IMR-90 (cell line): ENCODE measurements around the gene NUDT19. TPM values are rescaled to one million over a fixed set of nuclear protein-coding genes. Genes with fewer than 3 reads are reported as not detected.
"Not testable (repeated sequence)": the region's sequence is repeated elsewhere in the genome, so short reads cannot be mapped to it uniquely, and the experiment has no call there.

Experiments
- ATAC-seq: fragments of 200-7000 bp; cut with Tn5 transposase; 2 replicates; pipeline ENCODE4 v1.9.1; 2020; ENCODE audit warnings: low read depth, mild to moderate bottlenecking, moderate library complexity
- BruUV-seq: library from RNA; stranded (reverse); fragments of 400-500 nt; replicated peaks from 2 replicates; lab custom pipeline; 2021; lab: Mats Ljungman, UMichigan
- CTCF ChIA-PET: fragments of 300-600 bp; formaldehyde crosslinking; extraction: SDS; loops from one replicate; lab custom pipeline; 2021; ENCODE audit warnings: antibody characterized with exemption; lab: Yijun Ruan, JAX
- POLR2A ChIA-PET: fragments of 300-600 bp; sonication (Branson Sonifier 250); formaldehyde crosslinking; loops from one replicate; lab custom pipeline; 2022; ENCODE audit warnings: antibody characterized with exemption; ENCODE audit not compliant: unreplicated experiment; lab: Charles Lee
- DNase-seq: peaks from one replicate; pipeline ENCODE4 v3.0.0; 2013
- H2AFZ ChIP-seq: replicated peaks from 2 replicates; pipeline ENCODE3; 2013; ENCODE audit warnings: low read length, mild to moderate bottlenecking; ENCODE audit not compliant: poor library complexity
- H2AK5ac ChIP-seq: 2 replicates; pipeline ENCODE4 v1.6.1; 2013; ENCODE audit warnings: low read depth, low read length, inconsistent platforms
- H2AK9ac ChIP-seq: replicated peaks from 2 replicates; pipeline ENCODE3; 2013; ENCODE audit warnings: mild to moderate bottlenecking, low read depth, low read length, moderate library complexity; ENCODE audit not compliant: poor library complexity
- H2BK120ac ChIP-seq: 2 replicates; pipeline ENCODE4 v1.6.1; 2013; ENCODE audit warnings: low read depth, low read length, inconsistent platforms
- H2BK15ac ChIP-seq: 3 replicates; pipeline ENCODE4 v1.6.1; 2013; ENCODE audit warnings: low read depth, low read length, inconsistent platforms
- H2BK20ac ChIP-seq: 2 replicates; pipeline ENCODE4 v1.6.1; 2013; ENCODE audit warnings: low read depth, mild to moderate bottlenecking, inconsistent platforms, low read length, moderate library complexity
- H2BK5ac ChIP-seq: 2 replicates; pipeline ENCODE4 v1.6.1; 2013; ENCODE audit warnings: mild to moderate bottlenecking, low read depth, low read length, inconsistent platforms; ENCODE audit not compliant: poor library complexity, severe bottlenecking
- H3K14ac ChIP-seq: replicated peaks from 2 replicates; pipeline ENCODE4 v1.6.1; 2013; ENCODE audit warnings: low read depth, low read length, inconsistent platforms
- H3K18ac ChIP-seq: 2 replicates; pipeline ENCODE4 v1.6.1; 2013; ENCODE audit warnings: low read depth, low read length, control low read depth
- H3K23ac ChIP-seq: 2 replicates; pipeline ENCODE4 v1.6.1; 2013; ENCODE audit warnings: low read depth, low read length, inconsistent platforms
- H3K27ac ChIP-seq: 2 replicates; pipeline ENCODE4 v1.5.1; 2013; ENCODE audit warnings: mild to moderate bottlenecking, control low read depth, low read length; ENCODE audit not compliant: insufficient read depth
- H3K27me3 ChIP-seq: 2 replicates; pipeline ENCODE4 v1.6.1; 2013; ENCODE audit warnings: low read length; ENCODE audit not compliant: control insufficient read depth, insufficient read depth
- H3K36me3 ChIP-seq: 2 replicates; pipeline ENCODE4 v1.6.1; 2013; ENCODE audit warnings: low read length, mixed read lengths; ENCODE audit not compliant: control insufficient read depth, insufficient read depth
- H3K4ac ChIP-seq: 2 replicates; pipeline ENCODE4 v1.6.1; 2013; ENCODE audit warnings: low read depth, low read length, inconsistent platforms
- H3K4me1 ChIP-seq: 2 replicates; pipeline ENCODE4 v1.6.1; 2013; ENCODE audit warnings: low read length, mixed read lengths; ENCODE audit not compliant: control insufficient read depth, insufficient read depth
- H3K4me2 ChIP-seq: 2 replicates; pipeline ENCODE4 v1.6.1; 2013; ENCODE audit warnings: low read depth, mild to moderate bottlenecking, control low read depth, low read length, moderate library complexity
- H3K4me3 ChIP-seq: 2 replicates; pipeline ENCODE4 v1.5.1; 2013; ENCODE audit warnings: low read depth, mild to moderate bottlenecking, control low read depth, low read length, moderate library complexity; ENCODE audit not compliant: insufficient read depth
- H3K56ac ChIP-seq: 2 replicates; pipeline ENCODE4 v1.6.1; 2013; ENCODE audit warnings: low read length, inconsistent platforms; ENCODE audit not compliant: insufficient read depth; ENCODE audit errors: extremely low read depth
- H3K79me1 ChIP-seq, 2 experiments: 2 replicates each; pipeline ENCODE4 v1.6.1; 2013; ENCODE audit warnings: low read length in 2 of 2, inconsistent platforms in 1 of 2, low read depth in 1 of 2
- H3K9ac ChIP-seq: 2 replicates; pipeline ENCODE4 v1.6.1; 2013; ENCODE audit warnings: low read depth, low read length, control low read depth
- H3K9me1 ChIP-seq: 2 replicates; pipeline ENCODE4 v1.6.1; 2013; ENCODE audit warnings: low read length, inconsistent platforms; ENCODE audit not compliant: insufficient read depth
- H3K9me3 ChIP-seq: 2 replicates; pipeline ENCODE4 v1.6.1; 2013; ENCODE audit warnings: low read length; ENCODE audit not compliant: control insufficient read depth, insufficient read depth
- H4K20me1 ChIP-seq: 2 replicates; pipeline ENCODE4 v1.6.1; 2013; ENCODE audit warnings: low read length, inconsistent platforms; ENCODE audit not compliant: insufficient read depth
- H4K5ac ChIP-seq: 2 replicates; pipeline ENCODE4 v1.6.1; 2013; ENCODE audit warnings: mild to moderate bottlenecking, low read depth, low read length, control low read depth
- H4K8ac ChIP-seq, 2 experiments: 2 replicates each; pipeline ENCODE4 v1.6.1; 2013; ENCODE audit warnings: low read depth in 2 of 2, low read length in 2 of 2, control low read depth in 1 of 2, inconsistent platforms in 1 of 2
- H4K91ac ChIP-seq: 2 replicates; pipeline ENCODE4 v1.6.1; 2013; ENCODE audit warnings: low read depth, low read length, inconsistent platforms; ENCODE audit not compliant: insufficient read depth
- whole genome bisulfite sequencing, 2 experiments: methylation state at CpG; one replicate each; pipeline versions ENCODE4 v1.1.5 to v1.1.7; 2013; ENCODE audit warnings: missing lambda C conversion rate in 2 of 2; ENCODE audit not compliant: insufficient read length in 1 of 2; ENCODE audit errors: extremely low coverage in 2 of 2; 5-methylcytosine and 5-hydroxymethylcytosine counted together
- dilution Hi-C: fragments of 300-500 bp; cut with HindIII; formaldehyde crosslinking; loops from one replicate; pipeline ENCODE4 v1.14.3; 2018; ENCODE audit warnings: low sequenced_read_pairs; ENCODE audit not compliant: unreplicated experiment
- in situ Hi-C: fragments of 300-500 bp; cut with MboI; formaldehyde crosslinking; loops from 3 replicates; pipeline ENCODE4 v1.14.3; 2019; ENCODE audit warnings: low sequenced_read_pairs, inconsistent platforms, mixed read lengths
- intact Hi-C: fragments of 100-400 bp; cut with micrococcal nuclease; formaldehyde crosslinking; loops from 2 replicates; pipeline ENCODE4 v1.10.0; 2022
- polyA plus RNA-seq, 3 experiments: library from polyadenylated mRNA; depleted of rRNA; stranded (reverse); fragments of >200 nt; gene quantifications; 2 replicates each; pipeline ENCODE4 v1.2.3, GENCODE V29; 2012; ENCODE audit warnings: low replicate concordance in 1 of 3
- total RNA-seq: library from RNA; depleted of rRNA; stranded (reverse); fragments of >200 nt; gene quantifications from 2 replicates; pipeline ENCODE4 v1.2.3, GENCODE V29; 2012

NUDT19 gene
- total and polyA plus RNA-seq, 2 of the 4 experiments (the other 2 are of a cell fraction), result 4.1 to 4.5 TPM

DNA sequence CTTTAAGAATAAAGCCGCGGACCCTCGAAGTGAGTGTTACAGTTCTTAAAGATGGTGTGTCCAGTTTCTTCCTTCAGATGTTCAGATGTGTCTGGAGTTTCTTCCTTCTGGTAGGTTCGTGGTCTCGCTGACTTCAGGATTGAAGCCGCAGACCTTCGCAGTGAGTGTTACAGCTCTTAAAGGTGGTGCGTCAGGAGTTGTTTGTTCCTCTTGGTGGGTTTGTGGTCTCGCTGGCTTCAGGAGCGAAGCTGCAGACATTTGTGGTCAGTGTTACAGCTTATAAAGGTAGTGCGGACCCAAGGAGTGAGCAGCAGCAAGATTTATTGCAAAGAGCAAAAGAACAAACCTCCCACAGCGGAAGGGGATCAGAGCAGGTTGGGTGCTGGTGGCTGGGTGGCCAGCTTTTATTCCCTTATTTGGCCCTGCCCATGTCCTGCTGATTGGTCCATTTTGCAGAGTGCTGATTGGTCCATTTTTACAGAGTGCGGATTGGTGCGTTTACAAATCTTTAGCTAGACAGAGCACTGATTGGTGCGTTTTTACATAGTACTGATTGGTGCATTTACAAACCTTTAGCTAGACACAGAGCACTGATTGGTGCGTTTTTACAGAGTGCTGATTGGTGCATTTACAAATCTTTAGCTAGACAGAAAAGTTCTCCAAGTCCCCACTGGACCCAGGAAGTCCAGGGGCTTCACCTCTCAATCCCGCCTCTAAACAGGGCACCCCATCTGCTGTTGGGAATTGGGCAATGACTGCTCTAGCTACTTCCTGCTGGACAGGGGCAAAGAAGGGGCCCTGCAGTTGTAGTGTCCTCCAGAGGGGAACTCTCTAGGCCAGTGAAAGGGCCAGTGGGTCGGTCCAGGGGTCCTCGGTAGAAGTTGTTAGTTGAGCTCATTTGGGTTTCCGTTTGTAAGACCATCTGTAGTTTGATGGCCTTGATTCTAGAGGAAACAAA, 1.8 kb downstream of the NUDT19 start:
- H3K9me1 ChIP-seq, H4K8ac ChIP-seq, H3K4me3 ChIP-seq, H3K36me3 ChIP-seq, DNase-seq, H2AK5ac ChIP-seq, H3K4ac ChIP-seq, H3K27ac ChIP-seq, BruUV-seq, H4K20me1 ChIP-seq, H2BK15ac ChIP-seq, H4K5ac ChIP-seq, H3K9me3 ChIP-seq, H3K56ac ChIP-seq, H2AFZ ChIP-seq, H3K23ac ChIP-seq, H3K18ac ChIP-seq, H3K9ac ChIP-seq, H2AK9ac ChIP-seq, H2BK20ac ChIP-seq, dilution Hi-C loops, POLR2A ChIA-PET, H2BK120ac ChIP-seq, CTCF ChIA-PET, ATAC-seq, H2BK5ac ChIP-seq, H3K27me3 ChIP-seq, H3K14ac ChIP-seq, H4K91ac ChIP-seq, H3K4me1 ChIP-seq, in situ Hi-C loops: not testable (repeated sequence)
- intact Hi-C loops, result loop anchor here (5.0 kb wide), 1 partner anchor 279 kb away; the partner anchor contains the start of genes CEP89 and FAAP24
- Histone ChIP-seq H3K79me1 (peaks cover 10 to 37% of the 10 kb centered on the region in 2 experiments), H3K4me2 (peak overlapping the region; percentile 89)
- WGBS, 2 experiments, result 100% methylated on average over 2 of the region's 20 CpGs; no CpG with 5 or more reads in 1 of the 2 experiments

- H3K36me3 ChIP-seq, result peaks cover 10% of the 10 kb centered on the region; the same call in 1 of the 2 replicates
- H3K4me1 ChIP-seq, H4K20me1 ChIP-seq, BruUV-seq, H4K8ac ChIP-seq, H4K5ac ChIP-seq, H2BK120ac ChIP-seq, H3K23ac ChIP-seq, dilution Hi-C loops, H3K56ac ChIP-seq, H2BK20ac ChIP-seq, DNase-seq, H2AK5ac ChIP-seq, H3K27ac ChIP-seq, H3K4me2 ChIP-seq, H2BK15ac ChIP-seq, H3K14ac ChIP-seq, H2AK9ac ChIP-seq, H3K9me3 ChIP-seq, in situ Hi-C loops, H3K9me1 ChIP-seq, H3K18ac ChIP-seq, H2AFZ ChIP-seq, H3K9ac ChIP-seq, H3K4me3 ChIP-seq, H3K27me3 ChIP-seq, POLR2A ChIA-PET, H4K91ac ChIP-seq, H3K4ac ChIP-seq, ATAC-seq, H2BK5ac ChIP-seq, CTCF ChIA-PET: not testable (repeated sequence)
- peaks cover 10 to 37% of the 10 kb centered on the region in 2 experiments for H3K79me1 ChIP-seq
- no CpG with 5 or more reads among the region's 2 CpGs for WGBS, 2 experiments
- intact Hi-C loops, result loop anchor here (5.0 kb wide), 1 partner anchor 278 kb away; the partner anchor contains the start of genes CEP89 and FAAP24
Observed at GRCh38 chr19:32694316-32694715, 2.7 kb downstream of the NUDT19 start.
